CD4-positive, alpha-beta T cell treated with Interleukin-6 at 100 ng/mL for 8 hours (primary cell): Measurements from ENCODE around the gene IL6R.

Experiments
- DNase-seq: peaks from one replicate; pipeline ENCODE4 v3.0.0-alpha.2; 2020; ENCODE audit warnings: mixed read lengths, low spot score

IL6R gene

DNA sequence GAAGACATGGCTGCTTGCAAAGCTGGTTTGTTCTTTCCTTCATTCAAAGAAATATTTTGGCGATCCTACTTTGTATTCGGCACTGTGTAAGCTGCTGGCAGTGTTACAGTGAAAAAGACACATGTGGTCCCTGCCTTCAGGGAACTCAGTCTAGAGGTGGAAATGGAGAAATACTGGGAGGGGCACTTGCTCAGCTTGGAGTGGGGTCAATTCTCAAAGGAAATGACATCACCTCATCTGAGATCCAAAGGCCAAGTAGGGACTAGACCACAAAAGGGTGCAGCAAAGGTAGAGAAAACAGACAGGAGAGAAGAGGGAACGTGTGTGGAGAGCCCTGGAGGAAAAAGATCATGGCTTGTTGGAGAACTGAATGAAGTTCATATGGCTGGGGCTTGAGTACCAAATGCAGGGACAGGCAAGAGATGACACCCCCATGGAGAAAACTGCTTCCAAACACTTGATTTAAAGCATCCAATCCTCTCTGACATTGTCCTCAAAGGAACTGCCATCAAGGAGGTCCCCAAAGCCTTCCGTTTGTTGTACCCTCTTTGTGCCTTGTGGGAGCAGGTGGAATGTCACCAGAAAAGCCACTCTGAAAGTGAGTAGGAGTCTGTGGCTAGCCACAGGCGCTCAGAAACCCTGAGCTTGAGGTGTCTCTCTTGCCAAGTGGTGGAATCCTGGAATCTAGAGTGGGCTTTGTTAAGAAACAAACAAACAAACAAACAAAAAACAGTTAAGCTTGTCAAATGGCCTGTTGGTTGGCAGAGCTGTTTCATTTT is 48.6 kb downstream of the IL6R start:
- no peak for DNase-seq

GRCh38 chr1:154454386-154455120 is 49.4 kb downstream of the IL6R start:
- DNase-seq: no peak

DNA sequence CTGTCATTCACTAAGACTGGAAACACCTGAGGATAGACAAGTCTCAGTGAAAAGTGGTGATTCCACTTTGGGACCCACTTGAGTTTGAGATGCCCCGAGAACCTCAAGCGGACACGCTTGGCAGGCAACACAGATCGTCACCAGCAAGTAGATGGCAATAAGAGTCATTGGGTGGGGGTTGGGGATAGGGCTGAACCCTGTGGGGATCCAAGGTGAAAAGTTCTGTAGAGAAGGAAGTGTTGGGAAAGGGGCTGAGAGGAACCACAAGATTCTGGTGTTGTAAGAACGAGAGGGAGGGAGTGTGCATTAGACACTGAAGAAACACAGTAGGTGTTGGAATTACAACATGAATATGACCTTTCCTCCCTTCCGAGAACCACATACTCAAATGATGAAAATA is 51.5 kb downstream of the IL6R start:
- no peak for DNase-seq

DNA sequence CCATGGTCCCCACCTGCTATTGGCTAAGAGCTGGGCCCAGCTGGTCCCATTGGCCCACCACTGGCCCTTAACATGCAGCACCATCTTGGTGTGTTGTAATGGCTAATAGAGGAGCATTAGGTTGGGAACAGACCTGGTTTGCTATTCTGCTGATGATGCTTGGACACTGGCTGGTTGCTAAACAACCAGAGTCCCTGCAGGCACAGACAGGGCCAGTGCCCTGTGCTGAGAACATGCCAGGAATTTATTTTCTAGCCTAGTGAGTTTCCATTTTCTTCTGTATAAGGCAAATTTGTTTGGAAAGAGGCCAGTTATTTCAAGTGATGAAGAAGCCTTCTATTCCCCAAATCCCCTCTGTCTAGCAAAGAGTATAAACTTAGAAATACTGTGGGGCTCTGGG is 53.9 kb downstream of the IL6R start:
- no peak for DNase-seq

- peak; percentile 27 for DNase-seq
These were observed 55.6 kb downstream of the IL6R start for GRCh38 chr1:154460695-154461260.

- DNase-seq: peak; percentile 74
These were observed 58.4 kb downstream of the IL6R start for GRCh38 chr1:154463512-154463990.

DNA sequence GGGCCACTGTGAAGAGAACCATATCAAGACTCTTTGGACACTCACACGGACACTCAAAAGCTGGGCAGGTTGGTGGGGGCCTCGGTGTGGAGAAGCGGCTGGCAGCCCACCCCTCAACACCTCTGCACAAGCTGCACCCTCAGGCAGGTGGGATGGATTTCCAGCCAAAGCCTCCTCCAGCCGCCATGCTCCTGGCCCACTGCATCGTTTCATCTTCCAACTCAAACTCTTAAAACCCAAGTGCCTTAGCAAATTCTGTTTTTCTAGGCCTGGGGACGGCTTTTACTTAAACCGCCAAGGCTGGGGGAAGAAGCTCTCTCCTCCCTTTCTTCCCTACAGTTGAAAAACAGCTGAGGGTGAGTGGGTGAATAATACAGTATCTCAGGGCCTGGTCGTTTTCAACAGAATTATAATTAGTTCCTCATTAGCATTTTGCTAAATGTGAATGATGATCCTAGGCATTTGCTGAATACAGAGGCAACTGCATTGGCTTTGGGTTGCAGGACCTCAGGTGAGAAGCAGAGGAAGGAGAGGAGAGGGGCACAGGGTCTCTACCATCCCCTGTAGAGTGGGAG is 60.6 kb downstream of the IL6R start:
- DNase-seq: no peak

GRCh38 chr1:154466206-154466605 is 61.1 kb downstream of the IL6R start:
- DNase-seq: no peak

- DNase-seq: no peak
These were observed 61.8 kb downstream of the IL6R start for GRCh38 chr1:154466921-154467417.

GRCh38 chr1:154467434-154468102 is 62.4 kb downstream of the IL6R start:
- peak; percentile 32 for DNase-seq

DNA sequence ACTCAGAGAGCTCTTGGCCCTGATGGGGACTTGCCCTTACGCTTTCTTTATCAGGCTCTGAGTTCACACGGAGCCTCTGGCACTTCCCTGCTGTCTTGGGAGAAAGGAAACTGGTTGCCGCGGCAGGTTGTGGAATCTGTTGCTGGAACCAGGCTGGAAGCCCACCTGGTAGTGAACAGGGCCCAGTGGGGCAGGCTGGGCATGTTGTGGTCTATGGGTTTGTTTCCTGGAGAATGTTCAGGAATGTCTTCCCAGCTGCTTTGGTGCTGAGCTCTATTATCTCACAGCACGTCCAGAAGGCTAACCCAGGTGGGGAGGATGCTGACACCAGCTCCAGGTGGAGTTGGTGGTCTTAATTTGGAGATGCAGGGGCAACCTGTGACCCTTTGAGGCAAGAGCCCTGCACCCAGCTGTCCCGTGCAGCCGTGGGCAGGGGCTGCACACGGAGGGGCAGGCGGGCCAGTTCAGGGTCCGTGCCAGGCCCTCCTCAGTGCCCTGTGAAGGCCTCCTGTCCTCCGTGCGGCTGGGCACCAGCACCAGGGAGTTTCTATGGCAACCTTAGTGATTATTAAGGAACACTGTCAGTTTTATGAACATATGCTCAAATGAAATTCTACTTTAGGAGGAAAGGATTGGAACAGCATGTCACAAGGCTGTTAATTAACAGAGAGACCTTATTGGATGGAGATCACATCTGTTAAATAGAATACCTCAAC is 63.5 kb downstream of the IL6R start:
- no peak for DNase-seq

GRCh38 chr1:154469844-154470560 is 64.9 kb downstream of the IL6R start:
- DNase-seq: no peak

DNA sequence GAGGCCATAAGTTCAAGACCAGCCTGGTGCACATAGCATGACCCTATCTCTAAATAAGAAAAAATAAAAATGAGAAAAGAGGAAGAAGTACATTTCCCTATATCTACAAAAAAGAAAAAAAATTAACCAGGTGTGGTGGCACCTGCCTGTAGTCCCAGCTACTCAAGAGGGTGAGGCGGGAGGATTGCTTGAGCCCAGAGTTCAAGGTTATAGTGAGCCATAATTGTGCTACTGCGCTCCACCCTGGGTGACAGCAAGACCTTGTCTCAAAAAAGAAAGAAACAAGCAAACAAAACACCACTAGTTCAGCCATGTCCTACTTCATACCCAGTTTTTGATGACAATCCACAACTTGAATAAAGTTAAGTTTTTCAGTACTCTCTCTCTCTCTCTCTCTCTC is 66.2 kb downstream of the IL6R start:
- DNase-seq: no peak

DNA sequence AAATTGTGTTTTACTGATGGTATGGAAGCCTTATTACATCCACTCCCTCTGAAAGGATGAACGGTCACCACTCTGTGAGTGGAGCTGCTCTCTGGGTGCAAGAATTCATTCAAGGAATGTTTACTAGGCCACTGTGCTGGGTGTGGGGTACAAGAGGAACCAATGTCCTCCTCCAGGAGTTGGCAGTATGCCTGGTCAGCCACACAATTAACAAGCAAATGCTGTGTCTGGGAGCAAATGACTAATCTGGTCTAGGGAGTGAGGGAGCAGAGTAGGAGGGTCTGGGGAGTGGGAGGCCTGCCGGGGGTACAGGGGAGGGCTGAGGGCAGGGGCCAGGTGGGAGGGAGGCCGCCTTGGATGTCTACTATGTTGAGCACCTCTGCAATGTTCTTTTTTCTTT is 69.7 kb downstream of the IL6R start:
- DNase-seq: no peak

DNA sequence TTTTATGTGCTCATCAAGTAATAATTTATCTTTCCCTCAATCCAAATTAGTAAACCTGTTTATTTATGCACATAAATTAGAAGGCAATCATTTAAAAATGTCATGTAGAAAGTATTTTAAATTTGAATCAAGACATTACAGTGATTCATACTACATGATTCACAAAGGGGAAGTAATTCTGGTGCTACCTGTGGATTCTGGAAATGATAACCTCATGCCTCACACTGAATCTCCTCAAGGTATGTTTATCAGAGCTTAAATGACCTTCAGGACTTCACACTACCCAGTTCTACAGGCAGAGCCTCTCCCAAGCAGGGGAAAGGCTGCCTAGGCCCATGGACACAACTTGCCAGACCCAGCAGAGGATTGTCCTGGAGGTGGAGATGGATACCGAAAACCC is 71.6 kb downstream of the IL6R start:
- no peak for DNase-seq

GRCh38 chr1:154478013-154478412 is 72.9 kb downstream of the IL6R start:
- no peak for DNase-seq

GRCh38 chr1:154478639-154479038 is 73.5 kb downstream of the IL6R start:
- peak; percentile 49 for DNase-seq

- DNase-seq: peak; percentile 71
These were observed 74.8 kb downstream of the IL6R start for GRCh38 chr1:154479764-154480421.

DNA sequence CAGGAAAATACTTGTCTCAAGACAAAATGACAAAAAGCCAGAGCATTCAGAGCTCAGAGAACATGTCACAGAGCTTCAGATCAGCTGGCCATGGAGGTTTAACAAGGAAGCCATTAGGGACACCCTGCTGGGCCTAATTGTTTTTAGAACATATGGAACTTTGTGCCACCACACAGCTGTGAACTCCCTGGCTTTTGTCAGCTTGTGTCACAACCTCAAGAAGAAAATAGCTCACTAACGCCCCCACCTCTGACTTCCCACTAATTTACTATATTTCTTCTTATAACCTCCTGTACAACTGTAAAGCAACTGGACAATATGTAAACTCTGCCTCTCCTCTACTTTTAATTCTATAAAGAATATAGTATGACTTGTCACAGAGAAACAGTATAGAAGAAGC is 75.9 kb downstream of the IL6R start:
- DNase-seq: no peak
